A549 (cell line): ENCODE measurements around the gene RBM47. TPM values are rescaled to one million over a fixed set of nuclear protein-coding genes. Genes with fewer than 3 reads are reported as not detected.

Experiments
- ATAC-seq, 2 experiments: fragments of 200-7000 bp in 1 of 2; fragments of >200 bp in 1 of 2; cut with Nextera tagmentation in 1 of 2; cut with Tn5 transposase in 1 of 2; 3 replicates each; pipeline versions ENCODE4 v1.8.0 to v1.9.1; 2018 to 2020; ENCODE audit warnings: mild to moderate bottlenecking in 1 of 2, moderate library complexity in 1 of 2
- CTCF ChIA-PET: fragments of 300-600 bp; sonication (Branson Sonifier 250); formaldehyde crosslinking; extraction: SDS; loops from one replicate; lab custom pipeline; 2021; ENCODE audit warnings: antibody characterized with exemption, inconsistent platforms; lab: Yijun Ruan, JAX
- POLR2A ChIA-PET: fragments of 350-600 bp; formaldehyde crosslinking; extraction: SDS; loops from one replicate; lab custom pipeline; 2021; ENCODE audit warnings: antibody characterized with exemption, inconsistent platforms; lab: Yijun Ruan, JAX
- DNase-seq, 2 experiments: peaks; one replicate each; pipeline versions ENCODE4 v3.0.0 to v3.0.0-alpha.2; 2011 to 2016; ENCODE audit warnings: low read depth in 1 of 2, low spot score in 1 of 2
- FAIRE-seq: peaks from 2 replicates; lab custom pipeline; 2011; peaks lifted over from hg19 to GRCh38; lab: Jason Lieb, UNC
- H3K27ac ChIP-seq, 2 experiments: fragments of >200 bp; sonication (Bioruptor Twin); formaldehyde crosslinking; 3 replicates each; pipeline ENCODE4 v1.5.1; 2016 to 2017
- H3K4me1 ChIP-seq: fragments of >200 bp; sonication (Bioruptor Twin); formaldehyde crosslinking; 3 replicates; pipeline ENCODE4 v1.6.1; 2016
- H3K4me2 ChIP-seq: fragments of >200 bp; sonication (Bioruptor Twin); formaldehyde crosslinking; 3 replicates; pipeline ENCODE4 v1.6.1; 2016
- H3K4me3 ChIP-seq: fragments of >200 bp; sonication (Bioruptor Twin); formaldehyde crosslinking; 3 replicates; pipeline ENCODE4 v1.5.1; 2016
- H3K9me3 ChIP-seq: fragments of >200 bp; sonication (Bioruptor Twin); formaldehyde crosslinking; 3 replicates; pipeline ENCODE4 v1.6.1; 2016
- CBX8 ChIP-seq: fragments of 200-600 bp; sonication (generic); IDR thresholded peaks from 2 replicates; pipeline ENCODE4 v1.6.1; 2016
- CEBPB ChIP-seq, 2 experiments: fragments of >200 bp in 1 of 2; sonication (Bioruptor Twin) in 1 of 2; formaldehyde crosslinking in 1 of 2; IDR thresholded peaks; 2 replicates each; pipeline ENCODE4 v1.6.1; 2012 to 2016
- CHD2 ChIP-seq: fragments of 150-350 bp; IDR thresholded peaks from 2 replicates; pipeline ENCODE4 v1.6.1; 2014; ENCODE audit warnings: low read length; ENCODE audit not compliant: partially characterized antibody
- ESRRA ChIP-seq: fragments of 150-350 bp; IDR thresholded peaks from 2 replicates; pipeline ENCODE4 v1.6.1; 2014; ENCODE audit warnings: mild to moderate bottlenecking, low read length, borderline replicate concordance
- FOSL2 ChIP-seq, 2 experiments: fragments of 450-650 bp in 1 of 2; fragments of >200 bp in 1 of 2; sonication (Bioruptor Twin) in 1 of 2; formaldehyde crosslinking; IDR thresholded peaks; 2 replicates each; pipeline versions ENCODE4 v1.5.0 to v1.6.1; 2016 to 2020; ENCODE audit warnings: mild to moderate bottlenecking in 1 of 2, moderate library complexity in 1 of 2
- HDAC2 ChIP-seq: fragments of 200-600 bp; sonication (generic); IDR thresholded peaks from 2 replicates; pipeline ENCODE4 v1.6.1; 2016
- JUN ChIP-seq, 2 experiments: fragments of >200 bp; sonication (Bioruptor Twin); formaldehyde crosslinking; IDR thresholded peaks; 2 replicates in 1 of 2; 3 replicates in 1 of 2; pipeline ENCODE4 v1.6.1; 2016 to 2017
- MAFK ChIP-seq: fragments of 450-650 bp; IDR thresholded peaks from 2 replicates; pipeline ENCODE4 v1.6.1; 2014; ENCODE audit not compliant: partially characterized antibody
- MYC ChIP-seq: IDR thresholded peaks from 2 replicates; pipeline ENCODE4 v1.6.1; 2012; ENCODE audit warnings: mild to moderate bottlenecking, inconsistent platforms, low read length, improper control_type of control experiment, borderline replicate concordance
- PHF8 ChIP-seq: fragments of 200-600 bp; sonication (generic); IDR thresholded peaks from 2 replicates; pipeline ENCODE4 v1.6.1; 2016; ENCODE audit warnings: low read depth, mild to moderate bottlenecking, antibody characterized with exemption, moderate library complexity, borderline replicate concordance
- POLR2A ChIP-seq: IDR thresholded peaks from 2 replicates; pipeline ENCODE4 v1.6.1; 2012; ENCODE audit warnings: mild to moderate bottlenecking, low read length
- POLR2AphosphoS2 ChIP-seq: conservative IDR thresholded peaks from 2 replicates; pipeline ENCODE4 v1.6.1; 2012; ENCODE audit warnings: low read length, improper control_type of control experiment, inconsistent platforms
- RNF2 ChIP-seq: fragments of 200-600 bp; sonication (generic); IDR thresholded peaks from 2 replicates; pipeline ENCODE4 v1.6.1; 2016; ENCODE audit warnings: low read depth, mild to moderate bottlenecking, antibody characterized with exemption, moderate library complexity, borderline replicate concordance
- SMC3 ChIP-seq: fragments of >200 bp; sonication (Bioruptor Twin); formaldehyde crosslinking; IDR thresholded peaks from 3 replicates; pipeline ENCODE4 v1.6.1; 2018; ENCODE audit warnings: inconsistent platforms
- TP53 ChIP-seq: fragments of 250-450 bp; sonication (Bioruptor Pico); IDR thresholded peaks from 2 replicates; pipeline ENCODE4 v1.5.0; 2021; ENCODE audit warnings: mild to moderate bottlenecking, moderate library complexity
- ZFP36 ChIP-seq: fragments of 450-650 bp; IDR thresholded peaks from 2 replicates; pipeline ENCODE4 v1.6.1; 2014; ENCODE audit warnings: borderline replicate concordance; ENCODE audit not compliant: partially characterized antibody
- ZNF302 ChIP-seq: fragments of 250-450 bp; sonication (Bioruptor Pico); IDR thresholded peaks from 2 replicates; pipeline ENCODE4 v1.9.0; 2021; ENCODE audit warnings: inconsistent platforms, mild to moderate bottlenecking, moderate library complexity
- WGBS: methylation state at CpG from one replicate; pipeline ENCODE4 v1.1.6; 2017; ENCODE audit errors: missing lambda C conversion rate; 5-methylcytosine and 5-hydroxymethylcytosine counted together
- polyA plus RNA-seq, 4 experiments: library from polyadenylated mRNA; depleted of rRNA in 3 of 4; stranded (reverse); fragments of >200 nt; fragmentation: RNase III in 1 of 4; extraction: RNeasy Plus Mini Kit Qiagen cat#74134 plus additional on column Dnase treatment in 1 of 4; gene quantifications; 2 replicates in 3 of 4; 3 replicates in 1 of 4; pipeline ENCODE4 v1.2.3, GENCODE V29; 2011 to 2017
- TF ChIP-seq, protein P1 (sequence below): IDR thresholded peaks from 2 replicates; pipeline ENCODE4 v1.6.1; 2012
- TF ChIP-seq, protein P2 (sequence below): IDR thresholded peaks from 2 replicates; pipeline ENCODE4 v1.6.1; 2012
- TF ChIP-seq, protein P3 (sequence below): fragments of >200 bp; sonication (Bioruptor Twin); formaldehyde crosslinking; IDR thresholded peaks from 3 replicates; pipeline ENCODE4 v1.5.1; 2016
- TF ChIP-seq, protein P4 (sequence below): IDR thresholded peaks from 2 replicates; pipeline ENCODE4 v1.6.1; 2012; ENCODE audit warnings: low read depth, borderline replicate concordance
- TF ChIP-seq, protein P5 (sequence below): fragments of 250-450 bp; sonication (Bioruptor Pico); IDR thresholded peaks from 2 replicates; pipeline ENCODE4 v1.5.0; 2021; ENCODE audit warnings: mild to moderate bottlenecking, moderate library complexity, borderline replicate concordance
- TF ChIP-seq, protein P6 (sequence below): fragments of 150-350 bp; IDR thresholded peaks from 2 replicates; pipeline ENCODE4 v1.6.1; 2014; ENCODE audit warnings: low read depth, mild to moderate bottlenecking, low read length
- TF ChIP-seq, protein P7 (sequence below): fragments of >200 bp; sonication (Bioruptor Twin); formaldehyde crosslinking; IDR thresholded peaks from 3 replicates; pipeline ENCODE4 v1.6.1; 2016

RBM47 gene
- polyA plus RNA-seq, 2 of the 4 experiments (the other 2 are of a cell fraction) = 38.1 to 43.3 TPM

DNA sequence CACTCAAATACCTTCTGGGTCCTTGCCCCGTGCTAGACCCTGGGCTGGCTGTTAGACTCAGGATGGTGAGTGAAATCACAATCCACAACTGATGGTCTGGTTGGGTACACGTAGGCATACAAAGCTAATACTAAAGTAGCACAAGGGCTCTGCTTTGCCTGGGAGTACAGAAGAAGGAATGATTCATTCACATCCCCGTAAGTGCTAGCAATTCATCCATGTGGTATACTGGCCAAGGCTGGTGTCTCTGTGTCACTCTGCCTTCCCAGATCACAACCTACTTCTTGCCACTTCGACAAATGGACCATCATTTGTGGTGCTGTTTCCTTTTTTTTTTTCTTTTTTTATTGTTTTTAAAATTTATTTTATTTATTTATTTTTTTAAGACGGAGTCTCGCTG is 19.7 kb upstream of the RBM47 start:
- ATAC-seq = no peak
- no peak for FAIRE-seq

DNA sequence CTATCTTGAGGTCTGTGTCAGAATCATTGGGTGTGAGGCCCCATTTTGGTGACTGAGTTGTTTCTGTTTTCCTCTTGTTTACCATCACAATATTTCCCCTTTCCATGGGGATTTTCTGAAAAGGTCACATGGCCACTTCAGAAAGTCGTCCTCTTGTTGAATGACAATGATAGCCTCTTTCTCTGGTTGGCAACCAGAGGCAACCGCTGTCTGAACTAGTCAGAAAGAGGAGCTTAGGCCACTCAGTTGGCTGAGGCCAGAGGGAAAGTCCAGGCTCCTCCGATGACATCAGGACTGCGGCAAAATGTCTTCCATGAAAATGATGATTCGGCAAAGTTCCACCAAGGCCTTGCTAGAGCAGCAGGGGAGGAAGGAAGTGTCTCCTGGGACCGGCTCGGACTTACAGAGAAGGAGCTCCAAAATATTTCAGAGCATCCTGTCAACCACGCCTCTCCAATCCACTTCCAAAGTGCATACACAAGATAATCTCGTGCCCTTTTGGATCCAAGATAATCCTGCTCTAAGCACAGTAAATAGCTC is 19.1 kb upstream of the RBM47 start:
- TF ChIP-seq, protein P1, sequence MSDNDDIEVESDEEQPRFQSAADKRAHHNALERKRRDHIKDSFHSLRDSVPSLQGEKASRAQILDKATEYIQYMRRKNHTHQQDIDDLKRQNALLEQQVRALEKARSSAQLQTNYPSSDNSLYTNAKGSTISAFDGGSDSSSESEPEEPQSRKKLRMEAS = no peak
- TF ChIP-seq ZNF302 (CRISPR knock-in tag) (no peak), CEBPB (IDR thresholded peaks at IDR 0.05) (no peak), MAFK (peak; percentile 82)
- TF ChIP-seq, protein P2, sequence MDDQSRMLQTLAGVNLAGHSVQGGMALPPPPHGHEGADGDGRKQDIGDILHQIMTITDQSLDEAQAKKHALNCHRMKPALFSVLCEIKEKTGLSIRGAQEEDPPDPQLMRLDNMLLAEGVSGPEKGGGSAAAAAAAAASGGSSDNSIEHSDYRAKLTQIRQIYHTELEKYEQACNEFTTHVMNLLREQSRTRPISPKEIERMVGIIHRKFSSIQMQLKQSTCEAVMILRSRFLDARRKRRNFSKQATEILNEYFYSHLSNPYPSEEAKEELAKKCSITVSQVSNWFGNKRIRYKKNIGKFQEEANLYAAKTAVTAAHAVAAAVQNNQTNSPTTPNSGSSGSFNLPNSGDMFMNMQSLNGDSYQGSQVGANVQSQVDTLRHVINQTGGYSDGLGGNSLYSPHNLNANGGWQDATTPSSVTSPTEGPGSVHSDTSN = no peak
- TF ChIP-seq, protein P3, sequence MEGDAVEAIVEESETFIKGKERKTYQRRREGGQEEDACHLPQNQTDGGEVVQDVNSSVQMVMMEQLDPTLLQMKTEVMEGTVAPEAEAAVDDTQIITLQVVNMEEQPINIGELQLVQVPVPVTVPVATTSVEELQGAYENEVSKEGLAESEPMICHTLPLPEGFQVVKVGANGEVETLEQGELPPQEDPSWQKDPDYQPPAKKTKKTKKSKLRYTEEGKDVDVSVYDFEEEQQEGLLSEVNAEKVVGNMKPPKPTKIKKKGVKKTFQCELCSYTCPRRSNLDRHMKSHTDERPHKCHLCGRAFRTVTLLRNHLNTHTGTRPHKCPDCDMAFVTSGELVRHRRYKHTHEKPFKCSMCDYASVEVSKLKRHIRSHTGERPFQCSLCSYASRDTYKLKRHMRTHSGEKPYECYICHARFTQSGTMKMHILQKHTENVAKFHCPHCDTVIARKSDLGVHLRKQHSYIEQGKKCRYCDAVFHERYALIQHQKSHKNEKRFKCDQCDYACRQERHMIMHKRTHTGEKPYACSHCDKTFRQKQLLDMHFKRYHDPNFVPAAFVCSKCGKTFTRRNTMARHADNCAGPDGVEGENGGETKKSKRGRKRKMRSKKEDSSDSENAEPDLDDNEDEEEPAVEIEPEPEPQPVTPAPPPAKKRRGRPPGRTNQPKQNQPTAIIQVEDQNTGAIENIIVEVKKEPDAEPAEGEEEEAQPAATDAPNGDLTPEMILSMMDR = no peak
- Histone ChIP-seq H3K4me1 (0 out of 3 replicates have a peak, but pooled peaks cover 3% of the 10 kb centered on the region), H3K4me2 (no peak overlapping the region), H3K27ac (no peak overlapping the region), H3K9me3 (no peaks in the 10 kb centered on the region), H3K4me3 (no peak overlapping the region)
- 92% methylated on average over 9 of the region's 9 CpGs for WGBS
- CTCF ChIA-PET = interaction anchor here (0.8 kb wide), 1 partner anchor 11 kb away, joined by 3 read pairs; no protein-coding TSS in a partner anchor
- DNase-seq (no peak), ATAC-seq (no peak), FAIRE-seq (no peak)
- POLR2A ChIA-PET = no interaction called here

More for the DNA sequence above, 19.7 kb upstream of the RBM47 start:
- 78% methylated on average over 4 of the region's 6 CpGs for WGBS
- no peaks in the 10 kb centered on the region for H3K9me3 ChIP-seq
- ChIA-PET POLR2A (no interaction called here), CTCF (no interaction called here)
- DNase-seq = no peak
- no peak overlapping the region for H3K4me3 ChIP-seq
- H3K4me1 ChIP-seq = 0 out of 3 replicates have a peak, but pooled peaks cover 3% of the 10 kb centered on the region
- H3K27ac ChIP-seq = no peak overlapping the region
- H3K4me2 ChIP-seq = no peak overlapping the region
- TF ChIP-seq, protein P4, sequence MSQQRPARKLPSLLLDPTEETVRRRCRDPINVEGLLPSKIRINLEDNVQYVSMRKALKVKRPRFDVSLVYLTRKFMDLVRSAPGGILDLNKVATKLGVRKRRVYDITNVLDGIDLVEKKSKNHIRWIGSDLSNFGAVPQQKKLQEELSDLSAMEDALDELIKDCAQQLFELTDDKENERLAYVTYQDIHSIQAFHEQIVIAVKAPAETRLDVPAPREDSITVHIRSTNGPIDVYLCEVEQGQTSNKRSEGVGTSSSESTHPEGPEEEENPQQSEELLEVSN = no peak
- TF ChIP-seq, protein P5, sequence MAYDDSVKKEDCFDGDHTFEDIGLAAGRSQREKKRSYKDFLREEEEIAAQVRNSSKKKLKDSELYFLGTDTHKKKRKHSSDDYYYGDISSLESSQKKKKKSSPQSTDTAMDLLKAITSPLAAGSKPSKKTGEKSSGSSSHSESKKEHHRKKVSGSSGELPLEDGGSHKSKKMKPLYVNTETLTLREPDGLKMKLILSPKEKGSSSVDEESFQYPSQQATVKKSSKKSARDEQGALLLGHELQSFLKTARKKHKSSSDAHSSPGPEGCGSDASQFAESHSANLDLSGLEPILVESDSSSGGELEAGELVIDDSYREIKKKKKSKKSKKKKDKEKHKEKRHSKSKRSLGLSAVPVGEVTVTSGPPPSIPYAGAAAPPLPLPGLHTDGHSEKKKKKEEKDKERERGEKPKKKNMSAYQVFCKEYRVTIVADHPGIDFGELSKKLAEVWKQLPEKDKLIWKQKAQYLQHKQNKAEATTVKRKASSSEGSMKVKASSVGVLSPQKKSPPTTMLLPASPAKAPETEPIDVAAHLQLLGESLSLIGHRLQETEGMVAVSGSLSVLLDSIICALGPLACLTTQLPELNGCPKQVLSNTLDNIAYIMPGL (CRISPR knock-in tag) = no peak
- TF ChIP-seq RNF2 = no peak
- no peak for TF ChIP-seq CHD2
- TF ChIP-seq, protein P2 = no peak
- TF ChIP-seq ESRRA = no peak
- TF ChIP-seq POLR2A = no peak
- TF ChIP-seq ZFP36 = no peak
- no peak for TF ChIP-seq PHF8
- no peak for TF ChIP-seq CEBPB (IDR thresholded peaks at IDR 0.05)
- TF ChIP-seq, protein P6, sequence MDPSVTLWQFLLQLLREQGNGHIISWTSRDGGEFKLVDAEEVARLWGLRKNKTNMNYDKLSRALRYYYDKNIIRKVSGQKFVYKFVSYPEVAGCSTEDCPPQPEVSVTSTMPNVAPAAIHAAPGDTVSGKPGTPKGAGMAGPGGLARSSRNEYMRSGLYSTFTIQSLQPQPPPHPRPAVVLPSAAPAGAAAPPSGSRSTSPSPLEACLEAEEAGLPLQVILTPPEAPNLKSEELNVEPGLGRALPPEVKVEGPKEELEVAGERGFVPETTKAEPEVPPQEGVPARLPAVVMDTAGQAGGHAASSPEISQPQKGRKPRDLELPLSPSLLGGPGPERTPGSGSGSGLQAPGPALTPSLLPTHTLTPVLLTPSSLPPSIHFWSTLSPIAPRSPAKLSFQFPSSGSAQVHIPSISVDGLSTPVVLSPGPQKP = no peak
- TF ChIP-seq SMC3 = no peak
- TF ChIP-seq MYC = no peak
- no peak for TF ChIP-seq FOSL2 (IDR thresholded peaks at IDR 0.05)
- TF ChIP-seq FOSL2 (CRISPR knock-in tag; IDR thresholded peaks at IDR 0.05) = no peak
- TF ChIP-seq, protein P7, sequence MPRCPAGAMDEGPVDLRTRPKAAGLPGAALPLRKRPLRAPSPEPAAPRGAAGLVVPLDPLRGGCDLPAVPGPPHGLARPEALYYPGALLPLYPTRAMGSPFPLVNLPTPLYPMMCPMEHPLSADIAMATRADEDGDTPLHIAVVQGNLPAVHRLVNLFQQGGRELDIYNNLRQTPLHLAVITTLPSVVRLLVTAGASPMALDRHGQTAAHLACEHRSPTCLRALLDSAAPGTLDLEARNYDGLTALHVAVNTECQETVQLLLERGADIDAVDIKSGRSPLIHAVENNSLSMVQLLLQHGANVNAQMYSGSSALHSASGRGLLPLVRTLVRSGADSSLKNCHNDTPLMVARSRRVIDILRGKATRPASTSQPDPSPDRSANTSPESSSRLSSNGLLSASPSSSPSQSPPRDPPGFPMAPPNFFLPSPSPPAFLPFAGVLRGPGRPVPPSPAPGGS = no peak
- no peak for TF ChIP-seq JUN (IDR thresholded peaks at IDR 0.05)
- TF ChIP-seq POLR2AphosphoS2 = no peak
- no peak for TF ChIP-seq TP53 (CRISPR knock-in tag)
- no peak for TF ChIP-seq HDAC2
- TF ChIP-seq CBX8 = no peak
